Suppressor macrophage (primary cell): ENCODE results near the gene LTV1.
"Not testable (repeated sequence)": the region's sequence is repeated elsewhere in the genome, so short reads cannot be mapped to it uniquely, and the experiment has no call there.

Source experiments
- DNase-seq, 4 experiments: peaks; one replicate each; pipeline ENCODE4 v3.0.0-alpha.2; 2020 to 2022

LTV1 gene

DNA sequence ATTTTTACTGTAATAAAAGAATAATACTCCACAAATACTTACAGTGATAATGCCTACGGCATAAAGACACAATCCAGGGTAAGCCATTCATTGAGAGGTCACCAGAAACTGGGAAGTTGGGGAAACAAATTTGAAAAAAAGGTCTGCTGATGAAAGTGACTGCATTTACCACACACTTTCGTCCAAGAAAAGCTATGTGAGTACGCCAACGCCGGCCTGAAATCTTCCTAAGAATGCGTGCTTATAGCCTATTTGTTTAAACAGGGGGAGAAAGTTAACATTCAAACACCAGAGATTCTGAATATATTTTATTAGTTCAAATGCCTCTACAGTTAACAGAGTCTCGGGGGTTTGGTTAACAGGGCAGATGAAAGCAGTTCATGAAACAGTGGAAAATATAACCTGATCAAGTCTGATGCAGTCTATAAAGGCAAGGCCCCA lies 657 bp upstream of the LTV1 start:
- DNase-seq = peak; percentile 48 to 64 (median 54)

DNA sequence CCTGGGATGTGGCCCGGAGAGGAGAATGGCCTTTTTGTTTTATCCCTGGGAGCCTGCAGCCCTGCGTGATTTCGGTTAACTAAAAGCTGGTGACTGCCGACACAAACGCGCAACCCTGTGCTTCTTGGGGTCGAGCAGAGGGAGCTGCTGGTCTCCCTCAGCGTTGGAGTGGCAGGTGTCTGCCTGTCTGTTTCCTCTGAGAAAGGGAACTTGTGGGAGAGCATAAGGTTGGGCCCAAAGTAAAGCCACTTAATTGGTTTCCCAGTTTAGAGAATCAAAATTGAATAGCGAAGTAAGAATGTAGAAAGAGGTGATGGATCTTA lies 500 bp downstream of the LTV1 start:
- peak in 2 of 4 experiments; percentile 40 to 43 for DNase-seq

GRCh38 chr6:143844006-143844405 lies 868 bp downstream of the LTV1 start:
- peak in 3 of 4 experiments; percentile 3 to 27 (median 24) for DNase-seq

DNA sequence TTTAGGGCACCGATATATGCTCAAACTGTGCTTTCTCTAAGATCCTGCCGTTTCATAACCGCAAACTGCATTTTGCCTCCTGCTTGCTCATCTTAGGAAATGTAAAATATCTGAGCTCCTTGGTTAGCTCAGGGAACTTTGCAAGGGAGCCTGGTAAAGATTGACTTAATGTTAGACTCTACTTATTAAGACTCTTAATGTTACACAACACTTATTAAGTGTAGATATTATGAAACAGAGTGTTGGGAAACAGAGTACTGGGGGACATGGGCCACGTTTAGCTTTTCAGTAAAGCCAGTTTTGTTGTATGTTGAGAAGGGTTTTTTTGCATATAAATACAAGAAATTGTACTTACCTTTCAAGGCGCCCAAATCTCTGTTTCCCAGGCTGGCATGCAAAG lies 1.9 kb downstream of the LTV1 start:
- peak in 2 of 4 experiments; percentile 1 to 7 for DNase-seq

- not testable (repeated sequence) for DNase-seq
Measured at GRCh38 chr6:143851706-143852105, 8.6 kb downstream of the LTV1 start.

DNA sequence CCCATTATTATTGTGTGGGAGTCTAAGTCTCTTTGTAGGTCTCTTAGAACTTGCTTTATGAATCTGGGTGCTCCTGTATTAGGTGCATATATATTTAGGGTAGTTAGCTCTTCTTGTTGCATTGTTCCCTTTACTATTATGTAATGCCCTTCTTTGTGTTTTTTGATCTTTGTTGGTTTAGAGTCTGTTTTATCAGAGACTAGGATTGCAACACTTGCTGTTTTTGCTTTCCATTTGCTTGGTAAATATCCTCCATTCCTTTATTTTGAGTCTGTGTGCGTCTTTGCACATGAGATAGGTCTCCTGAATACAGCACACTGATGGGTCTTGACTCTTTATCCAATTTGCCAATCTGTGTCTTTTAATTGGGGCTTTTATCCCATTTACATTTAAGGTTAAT lies 11.9 kb downstream of the LTV1 start:
- DNase-seq = not testable (repeated sequence)

- DNase-seq = not testable (repeated sequence)
Measured at GRCh38 chr6:143856762-143857161, 13.6 kb downstream of the LTV1 start.

DNA sequence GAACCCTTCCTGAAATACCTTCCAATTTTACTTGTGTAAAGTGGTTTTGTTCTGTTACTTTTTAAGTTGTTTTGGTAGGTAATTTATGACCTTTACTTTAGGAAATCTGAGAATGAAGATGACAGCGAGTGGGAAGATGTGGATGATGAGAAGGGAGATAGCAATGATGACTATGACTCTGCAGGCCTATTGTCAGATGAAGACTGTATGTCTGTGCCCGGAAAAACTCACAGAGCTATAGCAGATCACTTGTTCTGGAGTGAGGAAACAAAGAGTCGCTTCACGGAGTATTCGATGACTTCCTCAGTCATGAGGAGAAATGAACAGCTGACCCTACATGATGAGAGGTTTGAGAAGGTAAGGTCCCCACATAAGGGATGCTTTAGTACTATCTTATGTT lies 14.5 kb downstream of the LTV1 start:
- no peak for DNase-seq

- no peak for DNase-seq
Measured at GRCh38 chr6:143859891-143860660, 16.9 kb downstream of the LTV1 start.

GRCh38 chr6:143863771-143864170 lies 20.6 kb downstream of the LTV1 start:
- DNase-seq = no peak

GRCh38 chr6:143864234-143864633 lies 21.1 kb downstream of the LTV1 start, which contains the start of gene ZC2HC1B:
TSS of gene ZC2HC1B (plus strand) at chr6:143864474. CDS start at chr6:143864540, 66 bp downstream.
- DNase-seq = no peak

- DNase-seq = no peak
Measured at GRCh38 chr6:143867236-143867635, 24.1 kb downstream of the LTV1 start.

DNA sequence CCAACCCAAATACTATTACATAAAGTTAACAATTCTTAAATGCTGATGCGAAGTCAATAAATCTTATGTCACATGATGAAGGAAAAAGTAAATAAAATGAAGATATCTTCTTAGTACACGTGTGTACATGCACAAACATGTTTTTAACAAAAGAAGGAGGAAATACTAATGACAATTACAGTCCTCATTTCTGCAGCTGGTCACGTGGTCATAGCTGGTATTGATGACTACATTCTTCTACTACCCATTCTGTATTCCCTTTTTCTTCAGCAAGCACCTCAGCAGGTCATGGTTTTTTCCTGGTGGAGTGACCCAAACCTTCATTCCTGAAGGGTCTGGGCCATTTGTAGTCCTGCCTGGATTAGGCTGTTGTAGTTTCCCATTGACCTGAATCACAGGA lies 25.7 kb downstream of the LTV1 start:
- not testable (repeated sequence) for DNase-seq

GRCh38 chr6:143871202-143871730 lies 28.1 kb downstream of the LTV1 start:
- DNase-seq = not testable (repeated sequence)

DNA sequence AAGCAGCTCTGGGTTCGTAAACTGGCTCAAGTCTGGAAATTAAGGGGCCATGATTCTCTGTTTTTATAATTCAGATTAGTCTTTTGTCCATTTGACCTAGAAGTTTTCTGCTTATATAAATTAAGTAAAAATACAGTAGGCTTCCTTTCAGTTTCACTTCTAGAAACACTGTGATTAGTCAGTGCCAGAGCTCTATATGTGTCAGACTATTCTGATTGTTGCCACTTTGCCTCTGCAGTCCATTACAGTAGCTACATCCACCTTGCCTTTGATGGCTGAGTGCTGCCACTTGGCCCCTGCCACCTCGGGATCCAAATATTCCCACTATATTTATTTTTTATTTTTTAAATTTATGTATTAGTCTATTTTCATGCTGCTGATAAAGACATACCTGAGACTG lies 29.1 kb downstream of the LTV1 start:
- peak in 2 of 4 experiments; percentile 8 to 25 for DNase-seq

DNA sequence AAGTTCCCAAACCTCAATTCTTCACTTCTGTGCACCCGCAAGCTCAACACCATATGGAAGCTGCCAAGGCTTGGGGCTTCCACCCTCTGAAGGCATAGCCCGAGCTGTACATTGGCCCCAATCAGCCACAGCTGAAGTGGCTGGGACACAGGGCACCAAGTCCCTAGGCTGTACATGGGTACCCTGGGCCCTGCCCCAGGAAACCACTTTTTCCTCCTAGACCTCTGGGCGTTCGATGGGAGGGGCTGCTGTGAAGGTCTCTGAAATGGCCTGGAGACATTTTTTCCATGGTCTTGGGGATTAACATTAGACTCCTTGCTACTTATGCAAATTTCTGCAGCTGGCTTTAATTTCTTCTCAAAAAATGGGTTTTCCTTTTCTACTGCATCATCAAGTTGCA lies 30.5 kb downstream of the LTV1 start:
- not testable (repeated sequence) for DNase-seq

DNA sequence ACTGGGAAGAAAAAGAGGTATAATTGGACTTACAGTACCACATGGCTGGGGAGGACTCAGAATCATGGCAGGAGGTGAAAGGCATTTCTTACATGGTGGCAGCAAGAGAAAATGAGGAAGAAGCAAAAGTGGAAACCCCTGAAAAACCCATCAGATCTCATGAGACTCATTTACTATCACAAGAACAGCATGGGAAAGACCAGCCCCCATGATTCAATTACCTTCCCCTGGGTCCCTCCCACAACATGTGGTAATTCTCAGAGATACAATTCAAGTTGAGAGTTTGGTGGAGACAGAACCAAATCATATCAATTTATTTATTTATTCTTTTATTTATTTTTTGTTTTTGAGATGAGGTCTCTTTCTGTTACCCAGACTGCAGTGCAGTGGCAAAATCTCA lies 31.4 kb downstream of the LTV1 start:
- DNase-seq = peak in 3 of 4 experiments; percentile 6 to 15 (median 7)

DNA sequence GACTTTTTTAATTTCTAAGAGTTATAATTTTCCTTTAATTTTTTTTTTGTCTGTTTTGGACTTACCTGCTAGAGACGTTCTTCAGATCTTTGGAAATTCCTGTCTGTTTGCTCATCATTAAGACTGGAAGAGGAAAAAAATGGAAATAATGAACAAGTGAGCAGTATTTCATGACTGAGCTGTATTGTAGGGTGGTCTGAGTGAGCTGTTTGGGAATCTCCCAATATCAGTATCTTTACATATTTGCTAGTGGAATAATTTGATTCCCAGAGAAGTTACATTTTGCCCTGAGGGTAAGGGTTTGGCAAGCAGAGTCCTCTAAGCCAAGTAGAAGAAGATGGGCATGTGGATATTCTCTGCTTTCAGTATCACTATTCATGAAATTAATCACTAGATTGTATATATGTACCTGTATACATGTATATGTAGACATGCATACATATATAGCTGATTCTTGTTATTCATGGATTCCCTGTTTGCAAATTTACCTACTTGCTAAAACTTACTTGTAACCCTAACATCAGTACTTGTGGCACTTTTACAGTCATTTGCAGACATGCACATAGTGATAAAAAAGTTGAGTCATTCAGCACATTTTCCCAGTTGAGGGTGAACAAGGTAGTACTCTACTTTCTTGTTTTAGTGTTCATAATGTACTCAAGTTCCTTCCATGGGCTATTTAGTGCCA lies 34.6 kb downstream of the LTV1 start:
- no peak for DNase-seq

DNA sequence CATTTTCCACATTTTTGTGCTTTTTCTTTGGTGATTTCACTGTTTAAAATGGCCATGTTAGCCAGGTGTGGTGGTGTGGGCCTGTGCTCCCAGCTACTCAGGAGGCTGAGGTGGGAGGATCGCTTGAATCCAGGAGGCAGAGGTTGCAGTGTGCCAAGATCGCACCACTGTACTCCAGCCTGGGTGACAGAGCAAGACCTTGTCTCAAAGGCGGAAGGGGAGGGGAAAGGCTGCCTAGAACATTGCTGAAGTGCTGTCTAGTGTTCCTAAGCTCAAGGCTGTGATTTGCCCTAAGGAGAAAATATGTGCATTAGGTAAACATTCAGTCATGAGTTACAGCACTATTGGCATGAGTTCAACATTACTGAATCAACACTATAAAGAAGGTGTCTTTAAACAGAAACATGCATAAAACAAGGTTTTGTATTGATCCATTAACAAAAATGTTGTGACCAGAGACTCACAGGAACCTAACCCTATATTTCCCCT lies 35.2 kb downstream of the LTV1 start:
- no peak for DNase-seq

DNA sequence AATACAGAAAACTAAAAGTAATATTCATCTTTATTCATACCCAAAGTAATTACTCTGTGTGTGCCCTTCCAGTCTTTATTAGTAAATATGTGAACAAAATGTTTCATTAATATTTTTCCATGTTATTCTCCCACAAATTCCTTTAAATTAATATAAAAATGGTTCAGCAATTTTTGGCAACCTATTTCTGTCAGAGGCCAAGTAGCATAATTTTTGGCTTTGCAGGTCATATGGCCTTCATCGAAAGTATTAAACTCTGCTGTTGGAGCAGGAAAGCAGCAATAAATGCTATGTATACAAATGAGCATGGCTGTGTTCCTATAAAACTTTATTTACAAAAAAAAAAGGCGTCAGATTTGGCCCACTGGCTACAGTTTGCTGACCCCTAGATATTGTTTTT lies 37.3 kb downstream of the LTV1 start:
- DNase-seq = no peak

GRCh38 chr6:143882401-143882930 lies 39.3 kb downstream of the LTV1 start:
- DNase-seq = no peak

GRCh38 chr6:143884216-143884900 lies 41.2 kb downstream of the LTV1 start:
- no peak for DNase-seq

DNA sequence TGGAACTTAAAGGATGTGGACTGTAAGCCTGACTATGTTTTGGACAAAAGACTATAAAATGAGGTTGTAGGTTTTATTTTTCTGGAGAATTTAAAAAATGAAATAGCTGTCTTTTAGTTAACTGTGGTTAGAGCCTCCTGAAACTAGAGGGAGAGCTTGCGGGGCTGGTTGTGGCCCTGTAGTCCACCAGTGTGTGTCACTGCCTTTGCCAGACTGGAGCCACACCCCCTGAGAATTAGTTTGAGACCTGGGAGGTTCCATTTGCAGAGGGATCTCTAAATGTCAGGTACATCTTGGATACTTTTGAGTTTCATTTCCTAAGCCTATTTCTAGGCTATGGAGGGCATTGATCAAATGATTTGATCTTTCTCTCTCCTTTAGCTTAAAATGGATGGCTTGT lies 42.0 kb downstream of the LTV1 start:
- DNase-seq = no peak
